SU-DHL-6 (cell line): Measurements from ENCODE around the gene PAX5.

Source experiments
- CTCF ChIP-seq: fragments of 200-600 bp; sonication (generic); IDR thresholded peaks from one replicate; pipeline ENCODE4 v1.5.1; 2017; ENCODE audit warnings: antibody characterized with exemption, mild to moderate bottlenecking, low read length, moderate library complexity; ENCODE audit not compliant: insufficient read depth, poor library complexity, severe bottlenecking
- EZH2phosphoT487 ChIP-seq: fragments of 200-600 bp; sonication (generic), shearing (Covaris generic); conservative IDR thresholded peaks from 2 replicates; pipeline ENCODE4 v1.6.1; 2018; ENCODE audit warnings: mild to moderate bottlenecking, antibody characterized with exemption, low read length, moderate library complexity, mixed read lengths

DNA sequence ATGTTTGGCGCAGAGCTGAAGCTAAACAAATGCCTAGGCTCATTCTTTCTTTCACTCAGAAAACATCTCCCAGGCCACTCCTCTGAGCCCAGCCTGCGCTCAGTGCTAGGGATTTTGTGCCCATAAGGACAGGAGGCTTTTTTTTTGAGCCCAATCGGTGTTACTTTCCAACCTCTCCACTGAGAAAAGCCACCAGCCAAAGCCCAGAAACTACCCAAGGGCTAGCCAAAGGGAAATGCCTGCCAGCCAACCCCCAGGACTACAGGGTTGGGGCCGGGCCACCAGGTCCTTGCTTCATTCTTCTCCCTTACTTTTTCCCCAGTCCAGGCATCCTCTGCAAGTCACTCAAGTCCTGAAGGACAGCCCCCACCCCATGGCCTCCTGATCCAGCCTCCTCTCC is 134.7 kb downstream of the PAX5 start:
- no peak for TF ChIP-seq CTCF
- no peak for TF ChIP-seq EZH2phosphoT487
